ENCODE data around the gene ZNF215. TPM values are rescaled to one million over a fixed set of nuclear protein-coding genes. Genes with fewer than 3 reads are reported as not detected.

The ZNF215 gene
- total and polyA plus RNA-seq, 2 of the 8 experiments (the other 6 are each of a cell fraction or from before 2014, with no cell fraction given) = 6.4 to 17.9 TPM

DNA sequence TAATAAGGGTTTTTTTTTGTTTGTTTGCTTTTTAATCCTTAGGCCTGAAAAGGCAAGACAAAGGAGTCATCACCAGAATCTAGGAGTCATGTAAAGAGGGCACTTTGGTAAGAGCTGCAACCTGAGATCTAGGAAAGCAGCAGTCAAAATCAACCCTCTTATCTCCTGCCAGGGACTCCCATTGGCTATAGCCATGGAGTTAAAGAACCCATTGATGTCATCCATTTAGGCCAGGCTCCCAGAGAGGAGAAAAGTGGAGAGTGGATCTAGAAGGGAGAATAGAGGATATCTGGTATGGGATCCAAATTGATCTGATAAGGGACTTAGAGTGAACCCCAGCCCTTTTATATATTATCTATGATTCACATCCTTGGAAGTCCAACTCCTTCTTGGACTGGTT is 35.9 kb downstream of the ZNF215 start:
- H3K9me3 ChIP-seq (ENCODE audit: insufficient read depth in 2 of 2, low read depth in 1 of 2, low read length in 1 of 2) = no peaks in the 10 kb centered on the region
- H2BK120ac ChIP-seq (replicated peaks; ENCODE audit: low read depth, low read length) = no peak overlapping the region
- no peaks in the 10 kb centered on the region for H3K79me1 ChIP-seq (ENCODE audit: low read depth, low read length)
- H3K27me3 ChIP-seq (replicated peaks in 1 of 4; ENCODE audit: control insufficient read depth in 3 of 4, extremely low read depth in 1 of 4, insufficient read depth in 3 of 4, low read length in 3 of 4) = no peaks in the 10 kb centered on the region
- H3K23ac ChIP-seq (ENCODE audit: insufficient read length) = no peak overlapping the region
- no peak overlapping the region for H2BK20ac ChIP-seq (ENCODE audit: low read length)
- no peak overlapping the region for H3K4me3 ChIP-seq (ENCODE audit: extremely low read depth in 1 of 4, insufficient read depth in 2 of 4, low read depth in 3 of 4, low read length in 4 of 4)
- H3K56ac ChIP-seq (replicated peaks; ENCODE audit: insufficient read length, low read depth, low read length) = no peak overlapping the region
- no peak for DNase-seq (ENCODE audit: low read depth in 1 of 2, low spot score in 2 of 2)
- no peak overlapping the region for H3K4ac ChIP-seq (replicated peaks; ENCODE audit: insufficient read length, low read depth, low read length)
- no peaks in the 10 kb centered on the region for H3K79me2 ChIP-seq (ENCODE audit: control insufficient read depth in 1 of 2, insufficient read depth in 2 of 2, low read length in 2 of 2)
- H2AFZ ChIP-seq (ENCODE audit: low read length) = no peak overlapping the region
- H2BK15ac ChIP-seq (ENCODE audit: low read length) = no peak overlapping the region
- H3K4me2 ChIP-seq (ENCODE audit: insufficient read depth in 1 of 2, low read depth in 2 of 2, low read length in 2 of 2) = no peak overlapping the region
- no peak overlapping the region for H3K9ac ChIP-seq (replicated peaks in 1 of 4; ENCODE audit: extremely low read depth in 1 of 4, low read depth in 3 of 4, low read length in 3 of 4)
- no peak overlapping the region for H3K27ac ChIP-seq (ENCODE audit: low read depth, low read length)
- peaks cover 0 to 1% of the 10 kb centered on the region in 2 experiments for H4K20me1 ChIP-seq (replicated peaks in 1 of 2; ENCODE audit: control insufficient read depth in 1 of 2, insufficient read depth in 2 of 2, low read length in 2 of 2)
- no peak overlapping the region for H4K5ac ChIP-seq (ENCODE audit: insufficient read length, low read depth, low read length)
- ChIA-PET POLR2A (ENCODE audit: partially characterized antibody) (no interaction called here), CTCF (ENCODE audit: partially characterized antibody) (no interaction called here)
- H2AK5ac ChIP-seq (ENCODE audit: low read depth, low read length) = no peak overlapping the region
- FAIRE-seq = no peak
- H2BK12ac ChIP-seq (ENCODE audit: low read depth, low read length) = no peak overlapping the region
- H4K8ac ChIP-seq (ENCODE audit: extremely low read depth, insufficient read depth, low read length) = no peak overlapping the region
- H3K36me3 ChIP-seq (ENCODE audit: control insufficient read depth in 2 of 4, insufficient read depth in 4 of 4, low read length in 3 of 4) = peaks cover 0 to 4% (median 0%) of the 10 kb centered on the region in 4 experiments; a peak in 3 of 8 replicates
- H3K14ac ChIP-seq (ENCODE audit: insufficient read length) = no peak overlapping the region
- no peaks in the 10 kb centered on the region for H3K23me2 ChIP-seq (ENCODE audit: low read depth, low read length)
- H4K91ac ChIP-seq (replicated peaks; ENCODE audit: insufficient read length, low read length) = no peak overlapping the region
- H3K18ac ChIP-seq (ENCODE audit: extremely low read depth, low read length) = no peak overlapping the region
- no peaks in the 10 kb centered on the region for H3K4me1 ChIP-seq (replicated peaks in 1 of 4; ENCODE audit: control insufficient read depth in 3 of 4, insufficient read depth in 4 of 4, low read length in 3 of 4)
- no peak overlapping the region for H2BK5ac ChIP-seq (ENCODE audit: low read depth, low read length)
- TF ChIP-seq, protein P1, sequence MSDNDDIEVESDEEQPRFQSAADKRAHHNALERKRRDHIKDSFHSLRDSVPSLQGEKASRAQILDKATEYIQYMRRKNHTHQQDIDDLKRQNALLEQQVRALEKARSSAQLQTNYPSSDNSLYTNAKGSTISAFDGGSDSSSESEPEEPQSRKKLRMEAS (IDR thresholded peaks at IDR 0.05) = no peak
- TF ChIP-seq JUN (IDR thresholded peaks at IDR 0.05; ENCODE audit: low read depth, low read length) (no peak), RNF2 (IDR thresholded peaks at IDR 0.05; ENCODE audit: borderline replicate concordance, low read depth, low read length, missing control alignments, poor library complexity, severe bottlenecking) (no peak), CHD1 (IDR thresholded peaks at IDR 0.05; ENCODE audit: low read depth, low read length) (no peak), RBBP5 (IDR thresholded peaks at IDR 0.05; ENCODE audit: borderline replicate concordance, low read depth, low read length) (no peak), YY1 (IDR thresholded peaks at IDR 0.05; ENCODE audit: low read depth, low read length) (no peak), KDM4A (IDR thresholded peaks at IDR 0.05; ENCODE audit: low read depth, low read length, severe bottlenecking) (no peak), ZNF274 (IDR thresholded peaks at IDR 0.05; ENCODE audit: borderline replicate concordance, extremely low read depth, low read length) (no peak), SIN3A (conservative IDR thresholded peaks at IDR 0.05 in 1 of 2, IDR thresholded peaks at IDR 0.05 in 1 of 2; ENCODE audit: low read depth in 1 of 2, low read length in 2 of 2) (no peak), MAFK (IDR thresholded peaks at IDR 0.05; ENCODE audit: low read depth, low read length) (no peak), EP300 (IDR thresholded peaks at IDR 0.05; ENCODE audit: borderline replicate concordance in 1 of 2, low read depth in 2 of 2, low read length in 2 of 2) (no peak), CREB1 (IDR thresholded peaks at IDR 0.05) (no peak), TAF1 (IDR thresholded peaks at IDR 0.05; ENCODE audit: low read depth, low read length) (no peak), BCL11A (IDR thresholded peaks at IDR 0.05; ENCODE audit: low read depth in 2 of 2, low read length in 2 of 2) (no peak), SIX5 (IDR thresholded peaks at IDR 0.05; ENCODE audit: low read depth, low read length) (no peak), JUND (IDR thresholded peaks at IDR 0.05; ENCODE audit: low read length) (no peak)

Data from H1 (cell line).